K562 (cell line): ENCODE data around the gene DYNC1H1. TPM values are rescaled to one million over a fixed set of nuclear protein-coding genes. Genes with fewer than 3 reads are reported as not detected.

Experiments
- ATAC-seq: fragments of 200-7000 bp; cut with Tn5 transposase; 3 replicates; pipeline ENCODE4 v1.9.1; 2020; ENCODE audit warnings: moderate library complexity
- BruUV-seq: library from RNA; stranded (reverse); fragments of 400-500 nt; replicated peaks from 2 replicates; lab custom pipeline; 2021; lab: Mats Ljungman, UMichigan
- CTCF ChIA-PET: fragments of 300-600 bp; formaldehyde crosslinking; extraction: SDS; loops from one replicate; lab custom pipeline; 2021; ENCODE audit warnings: low intra/inter-chr PET ratio; lab: Yijun Ruan, JAX
- POLR2A ChIA-PET: fragments of 300-600, 350-650 bp; sonication (Branson Sonifier 250); formaldehyde crosslinking; extraction: SDS; loops from one replicate; lab custom pipeline; 2021; ENCODE audit warnings: antibody characterized with exemption, inconsistent platforms; lab: Yijun Ruan, JAX
- DNase-seq, 4 experiments: peaks; one replicate each; pipeline versions ENCODE4 v3.0.0 to v3.0.0-alpha.2; 2011 to 2018; ENCODE audit warnings: low spot score in 3 of 4, mixed read lengths in 3 of 4; ENCODE audit errors: extremely low read depth in 1 of 4
- FAIRE-seq: peaks from 2 replicates; lab custom pipeline; 2011; peaks lifted over from hg19 to GRCh38; lab: Jason Lieb, UNC
- H2AFZ ChIP-seq: 2 replicates; pipeline ENCODE4 v1.6.0; 2011; ENCODE audit warnings: low read depth, low read length, control low read depth, inconsistent platforms
- H3K27ac ChIP-seq: fragments of 200-600 bp; 3 replicates; pipeline ENCODE4 v1.8.0; 2011; ENCODE audit warnings: low read depth, mild to moderate bottlenecking, control low read depth, inconsistent platforms, low read length, moderate library complexity, mixed read lengths; ENCODE audit errors: extremely low read depth
- H3K27me3 ChIP-seq, 2 experiments: fragments of 300-600 bp in 1 of 2; 2 replicates in 1 of 2; 3 replicates in 1 of 2; pipeline versions ENCODE4 v1.6.0 to v1.8.0; 2011; ENCODE audit warnings: inconsistent platforms in 2 of 2, low read length in 2 of 2, mild to moderate bottlenecking in 1 of 2, mixed read lengths in 1 of 2, moderate library complexity in 1 of 2; ENCODE audit not compliant: control insufficient read depth in 2 of 2, insufficient read depth in 2 of 2
- H3K36me3 ChIP-seq: fragments of 300-600 bp; 3 replicates; pipeline ENCODE4 v1.8.0; 2011; ENCODE audit warnings: mild to moderate bottlenecking, low read length, inconsistent platforms; ENCODE audit not compliant: control insufficient read depth, insufficient read depth
- H3K4me1 ChIP-seq, 2 experiments: fragments of 200-600 bp in 1 of 2; replicated peaks in 1 of 2; 2 replicates in 1 of 2; 3 replicates in 1 of 2; pipeline versions ENCODE4 v1.5.1 to v1.8.0; 2011; ENCODE audit warnings: inconsistent platforms in 2 of 2, low read length in 2 of 2, mild to moderate bottlenecking in 1 of 2, mixed read lengths in 1 of 2, moderate library complexity in 1 of 2; ENCODE audit not compliant: control insufficient read depth in 2 of 2, insufficient read depth in 2 of 2
- H3K4me2 ChIP-seq: 2 replicates; pipeline ENCODE4 v1.6.1; 2011; ENCODE audit warnings: low read length, control low read depth, inconsistent platforms, mixed read lengths; ENCODE audit not compliant: insufficient read depth
- H3K4me3 ChIP-seq: fragments of 200-600 bp; sonication (generic), shearing (Covaris generic); 2 replicates; pipeline ENCODE4 v1.5.1; 2016; ENCODE audit warnings: control low read depth, inconsistent platforms
- H3K79me2 ChIP-seq: fragments of 200-600 bp; 3 replicates; pipeline ENCODE4 v1.8.0; 2011; ENCODE audit warnings: low read length, inconsistent platforms; ENCODE audit not compliant: control insufficient read depth, insufficient read depth
- H3K9ac ChIP-seq, 2 experiments: 2 replicates each; pipeline versions ENCODE4 v1.6.0 to v1.6.1; 2011; ENCODE audit warnings: low read depth in 2 of 2, low read length in 2 of 2, control low read depth in 1 of 2, inconsistent platforms in 1 of 2, mild to moderate bottlenecking in 1 of 2, mixed read lengths in 1 of 2; ENCODE audit not compliant: insufficient read depth in 1 of 2
- H3K9me1 ChIP-seq: one replicate; pipeline ENCODE4 v1.6.0; 2011; ENCODE audit warnings: inconsistent platforms, mild to moderate bottlenecking, low read length, moderate library complexity; ENCODE audit not compliant: control insufficient read depth, insufficient read depth
- H3K9me3 ChIP-seq: replicated peaks from 2 replicates; pipeline ENCODE4 v1.5.1; 2011; ENCODE audit warnings: low read depth, low read length, inconsistent platforms; ENCODE audit not compliant: control insufficient read depth, insufficient read depth
- H4K20me1 ChIP-seq: replicated peaks from 2 replicates; pipeline ENCODE4 v1.6.1; 2011; ENCODE audit warnings: low read length, inconsistent platforms, mixed read lengths; ENCODE audit not compliant: control insufficient read depth, insufficient read depth
- FOXA3 ChIP-seq, 2 experiments: fragments of 450-650 bp in 1 of 2; sonication (generic) in 1 of 2; formaldehyde crosslinking; IDR thresholded peaks in 1 of 2; conservative IDR thresholded peaks in 1 of 2; 2 replicates each; pipeline versions ENCODE4 v1.4.0 to v1.8.0; 2020 to 2022; ENCODE audit warnings: mild to moderate bottlenecking in 2 of 2, missing genetic modification reagents in 1 of 2
- FOXJ3 ChIP-seq: sonication (generic); formaldehyde crosslinking; IDR thresholded peaks from 2 replicates; pipeline ENCODE4 v1.4.0; 2020; ENCODE audit warnings: mild to moderate bottlenecking, missing genetic modification reagents
- HSF4 ChIP-seq: fragments of 250-450 bp; sonication (Bioruptor Pico); IDR thresholded peaks from 2 replicates; pipeline ENCODE4 v2.1.2; 2022; ENCODE audit warnings: mild to moderate bottlenecking, moderate library complexity, borderline replicate concordance
- MBD2 ChIP-seq: sonication (generic); IDR thresholded peaks from 2 replicates; pipeline ENCODE4 v1.6.1; 2016; ENCODE audit warnings: low read depth, borderline replicate concordance
- NFIX ChIP-seq: fragments of 250-450 bp; sonication (Bioruptor Pico); IDR thresholded peaks from 2 replicates; pipeline ENCODE4 v1.4.0; 2020; ENCODE audit warnings: low read depth, mild to moderate bottlenecking, moderate library complexity
- NR2C2 ChIP-seq, 2 experiments: fragments of 200-800 bp in 1 of 2; sonication (Bioruptor generic) in 1 of 2; sonication (generic) in 1 of 2; formaldehyde crosslinking in 1 of 2; IDR thresholded peaks; 2 replicates each; pipeline versions ENCODE4 v1.6.1 to v1.8.0; 2016 to 2022; ENCODE audit warnings: mild to moderate bottlenecking in 1 of 2, missing compliant biosample characterization in 1 of 2, missing genetic modification characterization in 1 of 2, missing genetic modification reagents in 1 of 2
- NR3C1 ChIP-seq: sonication (generic); formaldehyde crosslinking; IDR thresholded peaks from 2 replicates; pipeline ENCODE4 v1.8.1; 2022; ENCODE audit warnings: missing genetic modification reagents
- OTX1 ChIP-seq: fragments of 450-650 bp; formaldehyde crosslinking; IDR thresholded peaks from 2 replicates; pipeline ENCODE4 v1.4.0; 2022; ENCODE audit warnings: mild to moderate bottlenecking
- PHB ChIP-seq: fragments of 250-450 bp; sonication (Bioruptor Pico); IDR thresholded peaks from 2 replicates; pipeline ENCODE4 v1.5.0; 2021
- SRF ChIP-seq, 2 experiments: fragments of 250-450, 450-650 bp in 1 of 2; sonication (Bioruptor Pico) in 1 of 2; sonication (generic) in 1 of 2; formaldehyde crosslinking; IDR thresholded peaks; 2 replicates each; pipeline versions ENCODE4 v1.5.0 to v1.5.1; 2020 to 2022; ENCODE audit warnings: mild to moderate bottlenecking in 1 of 2, missing genetic modification reagents in 1 of 2
- ZC3H8 ChIP-seq: fragments of 450-650 bp; IDR thresholded peaks from 2 replicates; pipeline ENCODE4 v1.6.1; 2017
- ZNF280B ChIP-seq: fragments of 250-450 bp; sonication (Bioruptor Pico); IDR thresholded peaks from 2 replicates; pipeline ENCODE4 v1.5.1; 2021; ENCODE audit warnings: mild to moderate bottlenecking
- ZNF384 ChIP-seq: IDR thresholded peaks from 2 replicates; pipeline ENCODE4 v1.6.1; 2012; ENCODE audit warnings: low read depth, low read length, improper control_type of control experiment
- ZNF830 ChIP-seq: fragments of 250-450 bp; sonication (Bioruptor Pico); IDR thresholded peaks from 2 replicates; pipeline ENCODE4 v1.5.0; 2021; ENCODE audit warnings: mild to moderate bottlenecking
- WGBS: fragments of 100-300 bp; shearing (Covaris generic); methylation state at CpG from one replicate; pipeline ENCODE4 v1.1.6; 2016; ENCODE audit warnings: low coverage, mixed read lengths; ENCODE audit not compliant: insufficient coverage; ENCODE audit errors: missing lambda C conversion rate; 5-methylcytosine and 5-hydroxymethylcytosine counted together
- in situ Hi-C: fragments of 300-500 bp; cut with MboI; formaldehyde crosslinking; loops from 4 replicates; pipeline ENCODE4 v1.15.0; 2018; ENCODE audit warnings: inconsistent platforms, mixed read lengths
- intact Hi-C: fragments of 100-400 bp; cut with micrococcal nuclease; formaldehyde crosslinking; loops from 2 replicates; pipeline ENCODE4 v1.14.2; 2022
- polyA plus RNA-seq, 8 experiments: library from polyadenylated mRNA; depleted of rRNA in 4 of 8; stranded (reverse) in 5 of 8; unstranded in 3 of 8; fragments of >200 nt; fragmentation: Nextera tagmentation in 2 of 8; fragmentation: Illumina TruSeq in 1 of 8; extraction: Ambion mirVana in 2 of 8; extraction: Trizol in 1 of 8; gene quantifications; 2 replicates each; pipeline versions ENCODE4 v1.2.1 to v1.2.3, GENCODE V29; 2011 to 2014; ENCODE audit warnings: inconsistent platforms in 1 of 8, missing spikeins in 1 of 8
- total RNA-seq, 7 experiments: library from RNA; depleted of rRNA in 6 of 7; stranded (reverse); fragments of >200 nt in 6 of 7; fragmentation: Illumina TruSeq in 2 of 7; extraction: Trizol in 2 of 7; gene quantifications; 2 replicates each; pipeline versions ENCODE4 v1.2.1 to v1.2.3, GENCODE V29; 2011 to 2021; ENCODE audit warnings: low replicate concordance in 1 of 7

Gene DYNC1H1
- total and polyA plus RNA-seq, 9 of the 15 experiments (the other 6 are each of a cell fraction or from before 2014, with no cell fraction given) = 31.9 to 335 (median 115) TPM

DNA sequence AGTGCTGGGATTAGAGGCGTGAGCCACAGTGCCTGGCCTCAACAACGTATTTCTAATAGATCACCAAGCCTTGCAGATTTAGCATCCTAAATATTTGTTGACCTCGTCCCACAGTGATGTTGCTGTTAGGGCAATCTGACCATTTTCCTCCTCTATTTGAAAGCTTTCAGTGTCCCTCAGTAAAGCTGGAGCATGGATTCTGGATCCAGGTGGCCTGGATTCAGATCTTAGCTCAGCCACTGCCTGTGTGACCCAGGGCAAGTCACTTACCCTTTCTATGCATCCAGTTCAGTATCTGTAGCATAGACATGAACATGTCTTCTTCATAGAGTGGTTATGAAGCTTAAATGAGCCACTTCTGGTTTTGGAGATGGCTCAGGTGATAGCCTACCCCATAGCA lies 126.3 kb downstream of the DYNC1H1 start:
- no peaks in the 10 kb centered on the region for H3K9me3 ChIP-seq
- peaks cover 31 to 53% of the 10 kb centered on the region in 2 experiments for H3K4me1 ChIP-seq
- H3K4me2 ChIP-seq = no peak overlapping the region
- no peak overlapping the region for H3K4me3 ChIP-seq
- H3K79me2 ChIP-seq = peaks cover 27% of the 10 kb centered on the region
- in situ Hi-C loops (no loop called here), intact Hi-C loops (no loop called here)
- no peaks in the 10 kb centered on the region for H3K9me1 ChIP-seq
- DNase-seq (no peak), ATAC-seq (no peak)
- BruUV-seq = no TSS peak
- no peak overlapping the region for H2AFZ ChIP-seq
- ChIA-PET CTCF (no interaction called here), POLR2A (interaction anchor here (0.6 to 1.2 kb wide), 2 partner anchors 12 to 1347 kb away, joined by 3 to 10 read pairs; no protein-coding TSS in a partner anchor)
- H3K9ac ChIP-seq = no peak overlapping the region
- no peak overlapping the region for H3K27ac ChIP-seq
- 70% methylated on average over 3 of the region's 3 CpGs for WGBS
- peaks cover 6% of the 10 kb centered on the region for H4K20me1 ChIP-seq
- H3K27me3 ChIP-seq = no peaks in the 10 kb centered on the region
- H3K36me3 ChIP-seq = peaks cover 6% of the 10 kb centered on the region; the same call in 2 of the 3 replicates
- TF ChIP-seq NR2C2 (CRISPR knock-in tag; IDR thresholded peaks at IDR 0.05) = no peak
- TF ChIP-seq NR2C2 (tag; IDR thresholded peaks at IDR 0.05) = no peak
- no peak for TF ChIP-seq ZC3H8
- TF ChIP-seq, all 486 proteins: peak for 0
- no peak for FAIRE-seq

DNA sequence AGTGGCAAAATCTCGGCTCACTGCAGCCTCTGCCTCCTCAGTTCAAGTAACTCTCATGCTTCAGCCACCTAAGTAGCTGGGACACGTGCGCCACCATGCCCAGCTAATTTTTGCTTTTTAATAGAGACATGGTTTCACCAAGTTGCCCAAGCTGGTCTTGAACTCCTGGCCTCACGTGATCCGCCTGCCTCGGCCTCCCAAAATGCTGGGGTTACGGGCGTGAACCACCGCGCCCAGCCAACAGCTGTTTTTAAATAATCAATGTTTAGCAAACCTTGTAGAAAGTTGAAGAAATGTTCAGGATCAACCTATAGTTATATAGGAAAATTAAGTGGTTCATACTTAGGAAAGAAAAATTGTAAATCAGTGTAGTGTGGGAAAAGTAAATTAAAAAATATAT lies 128.4 kb downstream of the DYNC1H1 start:
- no peak overlapping the region for H2AFZ ChIP-seq
- no peak overlapping the region for H3K4me2 ChIP-seq
- BruUV-seq = no TSS peak
- ChIA-PET CTCF (no interaction called here), POLR2A (interaction anchor here (0.8 kb wide), 1 partner anchor 23 kb away, joined by 3 read pairs; no protein-coding TSS in a partner anchor)
- no peak overlapping the region for H3K27ac ChIP-seq
- no peak overlapping the region for H3K4me3 ChIP-seq
- no peak for DNase-seq
- no peaks in the 10 kb centered on the region for H3K27me3 ChIP-seq
- no peak for FAIRE-seq
- H3K4me1 ChIP-seq = peaks cover 39 to 50% of the 10 kb centered on the region in 2 experiments
- peaks cover 9% of the 10 kb centered on the region for H3K79me2 ChIP-seq
- no peaks in the 10 kb centered on the region for H3K9me3 ChIP-seq
- WGBS = 86% methylated on average over 5 of the region's 10 CpGs
- H4K20me1 ChIP-seq = no peaks in the 10 kb centered on the region
- peak overlapping the region in 1 of 2 experiments; percentile 37; a peak in 1 of 4 replicates for H3K9ac ChIP-seq
- H3K9me1 ChIP-seq = no peaks in the 10 kb centered on the region
- intact Hi-C loops = no loop called here
- in situ Hi-C loops = no loop called here
- ATAC-seq = no peak
- no peaks in the 10 kb centered on the region for H3K36me3 ChIP-seq
- TF ChIP-seq NFIX (CRISPR knock-in tag) (no peak), ZNF830 (CRISPR knock-in tag) (no peak), MBD2 (no peak), PHB (CRISPR knock-in tag) (no peak), ZNF384 (no peak), HSF4 (no peak), NR3C1 (CRISPR knock-in tag) (no peak), FOXA3 (CRISPR knock-in tag; conservative IDR thresholded peaks at IDR 0.05 in 1 of 2, IDR thresholded peaks at IDR 0.05 in 1 of 2) (no peak), FOXJ3 (no peak), SRF (CRISPR knock-in tag; IDR thresholded peaks at IDR 0.05) (no peak), ZNF280B (no peak), OTX1 (CRISPR knock-in tag) (no peak)
